ENCODE results near the gene MCUR1. TPM values are rescaled to one million over a fixed set of nuclear protein-coding genes. Genes with fewer than 3 reads are reported as not detected.

MCUR1 gene
- total and polyA plus RNA-seq, 2 donors (not counting 1 experiment from before 2014, with no cell fraction given): 4.6 to 10.6 TPM

DNA sequence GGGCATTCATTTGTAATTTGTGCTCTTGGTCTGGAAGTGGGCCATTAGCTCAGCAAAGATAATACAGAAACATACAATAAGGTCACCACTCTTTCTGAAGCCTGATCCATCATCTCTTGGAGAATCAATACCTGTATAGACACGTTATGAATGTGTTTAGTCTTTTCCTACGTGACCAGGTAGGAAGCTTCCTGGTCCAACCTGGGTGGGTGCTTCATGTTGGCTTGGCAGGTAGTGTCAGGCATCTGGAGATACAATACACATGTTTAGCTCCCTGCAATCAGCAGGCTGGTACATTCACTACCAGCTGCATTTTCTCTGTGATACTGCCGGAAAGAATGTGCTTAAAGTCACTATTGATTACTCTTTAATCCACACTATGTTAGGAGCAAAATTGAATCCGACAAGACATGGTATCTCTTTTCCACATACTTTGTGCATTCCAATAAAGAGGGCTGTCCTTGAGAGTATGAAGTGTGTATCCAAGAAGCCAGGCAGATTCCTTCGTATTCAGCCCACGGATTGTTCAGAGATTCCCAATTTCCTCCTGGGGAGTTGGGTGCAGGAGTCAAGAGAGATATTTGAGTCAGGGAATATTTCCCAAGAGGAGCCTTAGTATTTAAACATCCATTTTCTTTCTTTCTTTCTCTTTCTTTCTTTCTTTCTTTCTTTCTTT, 52.9 kb downstream of the MCUR1 start:
- Mint-ChIP-seq H3K27ac (no peak overlapping the region), H3K9me3 (ENCODE audit: insufficient read depth) (no peaks in the 10 kb centered on the region), H3K4me3 (no peak overlapping the region), H3K27me3 (peaks cover 3% of the 10 kb centered on the region), H3K4me1 (peaks cover 35% of the 10 kb centered on the region)
- intact Hi-C loops (cut with micrococcal nuclease): no loop called here
- Histone ChIP-seq H3K4me3 (ENCODE audit: control extremely low read depth in 1 of 5, extremely low read depth in 1 of 5, insufficient read depth in 1 of 5, low read depth in 2 of 5, low read length in 4 of 5) (no peak overlapping the region), H3K79me2 (ENCODE audit: control insufficient read depth, insufficient read depth, low read length) (no peaks in the 10 kb centered on the region), H4K20me1 (ENCODE audit: control insufficient read depth, insufficient read depth, low read length, poor library complexity, severe bottlenecking) (no peaks in the 10 kb centered on the region), H3K27ac (ENCODE audit: low read length in 2 of 2) (no peak overlapping the region), H3K4me2 (replicated peaks; ENCODE audit: low read depth, low read length, poor library complexity, severe bottlenecking) (no peak overlapping the region), H3K27me3 (replicated peaks in 1 of 4; ENCODE audit: control extremely low read depth in 1 of 4, control insufficient read depth in 3 of 4, insufficient read depth in 4 of 4, low read length in 3 of 4) (no peaks in the 10 kb centered on the region), H3K4me1 (ENCODE audit: control insufficient read depth in 2 of 2, insufficient read depth in 2 of 2, low read length in 2 of 2) (peaks cover 17 to 19% of the 10 kb centered on the region in 2 donors), H3K9ac (ENCODE audit: low read length) (no peak overlapping the region), H2AFZ (ENCODE audit: insufficient read depth, low read depth, low read length, poor library complexity, severe bottlenecking) (no peak overlapping the region), H3K36me3 (replicated peaks in 1 of 2; ENCODE audit: control extremely low read depth in 1 of 2, control insufficient read depth in 1 of 2, extremely low read depth in 1 of 2, insufficient read depth in 2 of 2, low read length in 1 of 2) (no peaks in the 10 kb centered on the region), H3K9me3 (ENCODE audit: control extremely low read depth in 1 of 3, control insufficient read depth in 2 of 3, insufficient read depth in 1 of 3, low read length in 2 of 3) (peaks cover 0 to 7% (median 4%) of the 10 kb centered on the region in 3 donors)
- ChIA-PET POLR2A (interaction anchor here (0.7 kb wide), 1 partner anchor 296 kb away, joined by 6 read pairs; no protein-coding TSS in a partner anchor), CTCF (interaction anchor here (1.0 kb wide), 1 partner anchor 516 kb away, joined by 3 read pairs; no protein-coding TSS in a partner anchor)
- DNase-seq: no peak
- no peak for TF ChIP-seq EZH2 (IDR thresholded peaks at IDR 0.05; ENCODE audit: borderline replicate concordance, insufficient read depth, low read depth, low read length, poor library complexity, severe bottlenecking)
- TF ChIP-seq, protein P1, sequence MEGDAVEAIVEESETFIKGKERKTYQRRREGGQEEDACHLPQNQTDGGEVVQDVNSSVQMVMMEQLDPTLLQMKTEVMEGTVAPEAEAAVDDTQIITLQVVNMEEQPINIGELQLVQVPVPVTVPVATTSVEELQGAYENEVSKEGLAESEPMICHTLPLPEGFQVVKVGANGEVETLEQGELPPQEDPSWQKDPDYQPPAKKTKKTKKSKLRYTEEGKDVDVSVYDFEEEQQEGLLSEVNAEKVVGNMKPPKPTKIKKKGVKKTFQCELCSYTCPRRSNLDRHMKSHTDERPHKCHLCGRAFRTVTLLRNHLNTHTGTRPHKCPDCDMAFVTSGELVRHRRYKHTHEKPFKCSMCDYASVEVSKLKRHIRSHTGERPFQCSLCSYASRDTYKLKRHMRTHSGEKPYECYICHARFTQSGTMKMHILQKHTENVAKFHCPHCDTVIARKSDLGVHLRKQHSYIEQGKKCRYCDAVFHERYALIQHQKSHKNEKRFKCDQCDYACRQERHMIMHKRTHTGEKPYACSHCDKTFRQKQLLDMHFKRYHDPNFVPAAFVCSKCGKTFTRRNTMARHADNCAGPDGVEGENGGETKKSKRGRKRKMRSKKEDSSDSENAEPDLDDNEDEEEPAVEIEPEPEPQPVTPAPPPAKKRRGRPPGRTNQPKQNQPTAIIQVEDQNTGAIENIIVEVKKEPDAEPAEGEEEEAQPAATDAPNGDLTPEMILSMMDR (IDR thresholded peaks at IDR 0.05): no peak
- 100% methylated on average over 1 of the region's 6 CpGs for WGBS (ENCODE audit: insufficient coverage)
- no peak for ATAC-seq (ENCODE audit: low read depth)
